HepG2 (cell line): ENCODE results near the gene FAM228B. TPM values are rescaled to one million over a fixed set of nuclear protein-coding genes. Genes with fewer than 3 reads are reported as not detected.

ENCODE experiments used
- ARNT2 ChIP-seq: sonication (generic); formaldehyde crosslinking; IDR thresholded peaks from 2 replicates; pipeline ENCODE4 v1.8.0; 2022; ENCODE audit warnings: mild to moderate bottlenecking, low read depth, missing genetic modification reagents, moderate library complexity
- BCL6 ChIP-seq: IDR thresholded peaks from 2 replicates; pipeline ENCODE4 v1.6.1; 2016; ENCODE audit warnings: missing genetic modification reagents, missing compliant biosample characterization
- CBX1 ChIP-seq: IDR thresholded peaks from one replicate; pipeline ENCODE4 v1.6.1; 2016; ENCODE audit warnings: antibody characterized with exemption, low read depth
- DNMT1 ChIP-seq: sonication (generic); formaldehyde crosslinking; IDR thresholded peaks from 2 replicates; pipeline ENCODE4 v1.5.1; 2020; ENCODE audit warnings: mild to moderate bottlenecking, missing genetic modification reagents
- GATAD1 ChIP-seq: IDR thresholded peaks from 2 replicates; pipeline ENCODE4 v1.6.1; 2016; ENCODE audit warnings: missing genetic modification reagents, missing compliant biosample characterization
- KLF15 ChIP-seq: sonication (generic); formaldehyde crosslinking; IDR thresholded peaks from 2 replicates; pipeline ENCODE4 v1.8.1; 2023; ENCODE audit warnings: borderline replicate concordance, mild to moderate bottlenecking, inconsistent platforms, missing genetic modification reagents, mixed read lengths
- PHF21A ChIP-seq: sonication (generic); formaldehyde crosslinking; IDR thresholded peaks from 2 replicates; pipeline ENCODE4 v1.5.0; 2020; ENCODE audit warnings: mild to moderate bottlenecking, missing genetic modification reagents
- SOX6 ChIP-seq, 2 experiments: fragments of 450-650 bp in 1 of 2; sonication (generic) in 1 of 2; formaldehyde crosslinking in 1 of 2; IDR thresholded peaks; 2 replicates each; pipeline versions ENCODE4 v1.4.0 to v1.6.1; 2017 to 2020; ENCODE audit warnings: antibody characterized with exemption in 1 of 2, mild to moderate bottlenecking in 1 of 2, missing genetic modification reagents in 1 of 2
- ZMYM2 ChIP-seq: sonication (generic); formaldehyde crosslinking; IDR thresholded peaks from 2 replicates; pipeline ENCODE4 v1.8.0; 2022; ENCODE audit warnings: mild to moderate bottlenecking, missing genetic modification reagents
- ZNF24 ChIP-seq: fragments of 450-650 bp; IDR thresholded peaks from 2 replicates; pipeline ENCODE4 v1.6.1; 2017; ENCODE audit warnings: antibody characterized with exemption, mild to moderate bottlenecking
- ZNF260 ChIP-seq: sonication (generic); formaldehyde crosslinking; IDR thresholded peaks from 2 replicates; pipeline ENCODE4 v1.4.0; 2020; ENCODE audit warnings: missing genetic modification reagents, low read depth, mild to moderate bottlenecking, borderline replicate concordance
- ZNF775 ChIP-seq: sonication (generic); formaldehyde crosslinking; IDR thresholded peaks from 2 replicates; pipeline ENCODE4 v1.4.0; 2020; ENCODE audit warnings: missing genetic modification reagents, mild to moderate bottlenecking, moderate library complexity, borderline replicate concordance
- polyA plus RNA-seq, 8 experiments: library from polyadenylated mRNA; depleted of rRNA in 3 of 8; stranded (reverse) in 7 of 8; unstranded in 1 of 8; fragments of >200 nt; fragmentation: Illumina TruSeq in 4 of 8; extraction: Trizol in 4 of 8; gene quantifications; 2 replicates each; pipeline versions ENCODE4 v1.2.1 to v1.2.3, GENCODE V29; 2011 to 2016; ENCODE audit warnings: low read depth in 4 of 8, missing spikeins in 1 of 8, mixed read lengths in 1 of 8; ENCODE audit not compliant: insufficient read depth in 1 of 8
- total RNA-seq, 5 experiments: library from RNA; depleted of rRNA; stranded (reverse); fragments of >200 nt; fragmentation: Illumina TruSeq; extraction: Trizol; gene quantifications; 2 replicates each; pipeline ENCODE4 v1.2.3, GENCODE V29; 2016; ENCODE audit warnings: low read depth in 1 of 5
- TF ChIP-seq, protein P1 (sequence below): sonication (generic); formaldehyde crosslinking; IDR thresholded peaks from 2 replicates; pipeline ENCODE4 v1.8.0; 2022; ENCODE audit warnings: missing genetic modification reagents, mild to moderate bottlenecking, moderate library complexity, borderline replicate concordance
- TF ChIP-seq, protein P2 (sequence below): sonication (generic); formaldehyde crosslinking; IDR thresholded peaks from 2 replicates; pipeline ENCODE4 v1.5.0; 2020; ENCODE audit warnings: mild to moderate bottlenecking, missing genetic modification reagents, borderline replicate concordance
- TF ChIP-seq, protein P3 (sequence below): IDR thresholded peaks from 2 replicates; pipeline ENCODE4 v1.6.1; 2016; ENCODE audit warnings: missing compliant biosample characterization, missing genetic modification reagents, borderline replicate concordance
- TF ChIP-seq, protein P4 (sequence below): sonication (generic); formaldehyde crosslinking; IDR thresholded peaks from 2 replicates; pipeline ENCODE4 v1.4.0; 2020; ENCODE audit warnings: mild to moderate bottlenecking, missing genetic modification reagents

Gene FAM228B
- total and polyA plus RNA-seq, 2 of the 13 experiments (the other 11 are each of a cell fraction or from before 2014, with no cell fraction given) = 0.79 to 1.1 TPM

DNA sequence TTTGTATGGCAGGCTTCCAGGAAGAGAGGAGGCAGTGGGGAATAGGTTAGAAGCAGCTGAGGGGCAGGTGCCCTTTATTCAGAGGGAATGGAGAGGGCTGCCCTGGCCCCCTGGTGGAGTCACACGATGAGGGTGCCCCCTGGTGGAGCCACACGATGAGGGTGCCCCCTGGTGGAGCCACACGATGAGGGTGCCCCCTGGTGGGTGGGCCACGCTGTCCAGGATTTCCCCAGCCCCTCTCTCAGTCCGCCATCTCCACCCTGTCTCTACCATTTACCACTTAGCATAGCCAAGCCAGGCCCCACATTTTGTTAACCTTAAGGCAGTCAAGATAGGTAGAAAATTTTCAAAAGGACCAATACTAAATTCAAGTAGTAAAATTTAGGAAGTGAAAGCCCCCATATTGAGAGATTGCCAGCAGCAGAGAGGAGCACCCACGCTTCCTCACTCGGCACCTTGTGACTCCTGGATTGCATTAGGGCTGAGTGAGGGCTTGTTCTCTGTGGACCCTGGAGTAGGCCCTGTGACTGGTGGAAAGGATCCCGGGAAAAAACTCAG is 41.2 kb downstream of the FAM228B start (continued):
- TF ChIP-seq SOX6 (IDR thresholded peaks at IDR 0.05) (no peak), SOX6 (CRISPR knock-in tag; IDR thresholded peaks at IDR 0.05) (peak; percentile 56; the same call in 1 of the 2 replicates), ZNF775 (CRISPR knock-in tag) (no peak), ARNT2 (CRISPR knock-in tag) (peak; percentile 57; the same call in 1 of the 2 replicates), BCL6 (0 out of 2 replicates have a peak, but pooled peaks have one; percentile 29), DNMT1 (CRISPR knock-in tag) (0 out of 2 replicates have a peak, but pooled peaks have one; percentile 42), ZNF24 (no peak), ZMYM2 (no peak), KLF15 (no peak), ZNF260 (CRISPR knock-in tag) (no peak), GATAD1 (peak; percentile 63), CBX1 (peak; percentile 31), PHF21A (CRISPR knock-in tag) (0 out of 2 replicates have a peak, but pooled peaks have one; percentile 31)
- TF ChIP-seq, protein P1, sequence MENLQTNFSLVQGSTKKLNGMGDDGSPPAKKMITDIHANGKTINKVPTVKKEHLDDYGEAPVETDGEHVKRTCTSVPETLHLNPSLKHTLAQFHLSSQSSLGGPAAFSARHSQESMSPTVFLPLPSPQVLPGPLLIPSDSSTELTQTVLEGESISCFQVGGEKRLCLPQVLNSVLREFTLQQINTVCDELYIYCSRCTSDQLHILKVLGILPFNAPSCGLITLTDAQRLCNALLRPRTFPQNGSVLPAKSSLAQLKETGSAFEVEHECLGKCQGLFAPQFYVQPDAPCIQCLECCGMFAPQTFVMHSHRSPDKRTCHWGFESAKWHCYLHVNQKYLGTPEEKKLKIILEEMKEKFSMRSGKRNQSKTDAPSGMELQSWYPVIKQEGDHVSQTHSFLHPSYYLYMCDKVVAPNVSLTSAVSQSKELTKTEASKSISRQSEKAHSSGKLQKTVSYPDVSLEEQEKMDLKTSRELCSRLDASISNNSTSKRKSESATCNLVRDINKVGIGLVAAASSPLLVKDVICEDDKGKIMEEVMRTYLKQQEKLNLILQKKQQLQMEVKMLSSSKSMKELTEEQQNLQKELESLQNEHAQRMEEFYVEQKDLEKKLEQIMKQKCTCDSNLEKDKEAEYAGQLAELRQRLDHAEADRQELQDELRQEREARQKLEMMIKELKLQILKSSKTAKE (CRISPR knock-in tag) = no peak
- TF ChIP-seq, protein P2, sequence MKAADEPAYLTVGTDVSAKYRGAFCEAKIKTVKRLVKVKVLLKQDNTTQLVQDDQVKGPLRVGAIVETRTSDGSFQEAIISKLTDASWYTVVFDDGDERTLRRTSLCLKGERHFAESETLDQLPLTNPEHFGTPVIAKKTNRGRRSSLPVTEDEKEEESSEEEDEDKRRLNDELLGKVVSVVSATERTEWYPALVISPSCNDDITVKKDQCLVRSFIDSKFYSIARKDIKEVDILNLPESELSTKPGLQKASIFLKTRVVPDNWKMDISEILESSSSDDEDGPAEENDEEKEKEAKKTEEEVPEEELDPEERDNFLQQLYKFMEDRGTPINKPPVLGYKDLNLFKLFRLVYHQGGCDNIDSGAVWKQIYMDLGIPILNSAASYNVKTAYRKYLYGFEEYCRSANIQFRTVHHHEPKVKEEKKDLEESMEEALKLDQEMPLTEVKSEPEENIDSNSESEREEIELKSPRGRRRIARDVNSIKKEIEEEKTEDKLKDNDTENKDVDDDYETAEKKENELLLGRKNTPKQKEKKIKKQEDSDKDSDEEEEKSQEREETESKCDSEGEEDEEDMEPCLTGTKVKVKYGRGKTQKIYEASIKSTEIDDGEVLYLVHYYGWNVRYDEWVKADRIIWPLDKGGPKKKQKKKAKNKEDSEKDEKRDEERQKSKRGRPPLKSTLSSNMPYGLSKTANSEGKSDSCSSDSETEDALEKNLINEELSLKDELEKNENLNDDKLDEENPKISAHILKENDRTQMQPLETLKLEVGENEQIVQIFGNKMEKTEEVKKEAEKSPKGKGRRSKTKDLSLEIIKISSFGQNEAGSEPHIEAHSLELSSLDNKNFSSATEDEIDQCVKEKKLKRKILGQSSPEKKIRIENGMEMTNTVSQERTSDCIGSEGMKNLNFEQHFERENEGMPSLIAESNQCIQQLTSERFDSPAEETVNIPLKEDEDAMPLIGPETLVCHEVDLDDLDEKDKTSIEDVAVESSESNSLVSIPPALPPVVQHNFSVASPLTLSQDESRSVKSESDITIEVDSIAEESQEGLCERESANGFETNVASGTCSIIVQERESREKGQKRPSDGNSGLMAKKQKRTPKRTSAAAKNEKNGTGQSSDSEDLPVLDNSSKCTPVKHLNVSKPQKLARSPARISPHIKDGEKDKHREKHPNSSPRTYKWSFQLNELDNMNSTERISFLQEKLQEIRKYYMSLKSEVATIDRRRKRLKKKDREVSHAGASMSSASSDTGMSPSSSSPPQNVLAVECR = peak; percentile 26; the same call in 1 of the 2 replicates
- TF ChIP-seq, protein P3, sequence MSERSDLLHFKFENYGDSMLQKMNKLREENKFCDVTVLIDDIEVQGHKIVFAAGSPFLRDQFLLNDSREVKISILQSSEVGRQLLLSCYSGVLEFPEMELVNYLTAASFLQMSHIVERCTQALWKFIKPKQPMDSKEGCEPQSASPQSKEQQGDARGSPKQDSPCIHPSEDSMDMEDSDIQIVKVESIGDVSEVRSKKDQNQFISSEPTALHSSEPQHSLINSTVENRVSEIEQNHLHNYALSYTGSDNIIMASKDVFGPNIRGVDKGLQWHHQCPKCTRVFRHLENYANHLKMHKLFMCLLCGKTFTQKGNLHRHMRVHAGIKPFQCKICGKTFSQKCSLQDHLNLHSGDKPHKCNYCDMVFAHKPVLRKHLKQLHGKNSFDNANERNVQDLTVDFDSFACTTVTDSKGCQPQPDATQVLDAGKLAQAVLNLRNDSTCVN (CRISPR knock-in tag) = 0 out of 2 replicates have a peak, but pooled peaks have one; percentile 37
- TF ChIP-seq, protein P4, sequence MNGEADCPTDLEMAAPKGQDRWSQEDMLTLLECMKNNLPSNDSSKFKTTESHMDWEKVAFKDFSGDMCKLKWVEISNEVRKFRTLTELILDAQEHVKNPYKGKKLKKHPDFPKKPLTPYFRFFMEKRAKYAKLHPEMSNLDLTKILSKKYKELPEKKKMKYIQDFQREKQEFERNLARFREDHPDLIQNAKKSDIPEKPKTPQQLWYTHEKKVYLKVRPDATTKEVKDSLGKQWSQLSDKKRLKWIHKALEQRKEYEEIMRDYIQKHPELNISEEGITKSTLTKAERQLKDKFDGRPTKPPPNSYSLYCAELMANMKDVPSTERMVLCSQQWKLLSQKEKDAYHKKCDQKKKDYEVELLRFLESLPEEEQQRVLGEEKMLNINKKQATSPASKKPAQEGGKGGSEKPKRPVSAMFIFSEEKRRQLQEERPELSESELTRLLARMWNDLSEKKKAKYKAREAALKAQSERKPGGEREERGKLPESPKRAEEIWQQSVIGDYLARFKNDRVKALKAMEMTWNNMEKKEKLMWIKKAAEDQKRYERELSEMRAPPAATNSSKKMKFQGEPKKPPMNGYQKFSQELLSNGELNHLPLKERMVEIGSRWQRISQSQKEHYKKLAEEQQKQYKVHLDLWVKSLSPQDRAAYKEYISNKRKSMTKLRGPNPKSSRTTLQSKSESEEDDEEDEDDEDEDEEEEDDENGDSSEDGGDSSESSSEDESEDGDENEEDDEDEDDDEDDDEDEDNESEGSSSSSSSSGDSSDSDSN (CRISPR knock-in tag) = peak; percentile 39; the same call in 1 of the 2 replicates
